ENCODE results near the gene LMNB1.
"Not testable (repeated sequence)": the region's sequence is repeated elsewhere in the genome, so short reads cannot be mapped to it uniquely, and the experiment has no call there.

Gene LMNB1

GRCh38 chr5:126831156-126831555 is 54.2 kb downstream of the LMNB1 start:
- no peak for DNase-seq

- DNase-seq: no peak
Observed at GRCh38 chr5:126836778-126837177, 59.8 kb downstream of the LMNB1 start.

- no peak for DNase-seq
Observed at GRCh38 chr5:126837242-126837641, 60.3 kb downstream of the LMNB1 start.

- DNase-seq: no peak
Observed at GRCh38 chr5:126837906-126838539, 61.1 kb downstream of the LMNB1 start.

GRCh38 chr5:126839407-126839806 is 62.5 kb downstream of the LMNB1 start:
- DNase-seq: not testable (repeated sequence)

- not testable (repeated sequence) for DNase-seq
Observed at GRCh38 chr5:126843375-126843774, 66.4 kb downstream of the LMNB1 start.

- DNase-seq: peak; percentile 48 to 56
Observed at GRCh38 chr5:126845470-126846070, 68.6 kb downstream of the LMNB1 start.

- DNase-seq: no peak
Observed at GRCh38 chr5:126846344-126846743, 69.4 kb downstream of the LMNB1 start.

GRCh38 chr5:126846744-126847455 is 70.0 kb downstream of the LMNB1 start:
- DNase-seq: no peak

- DNase-seq: no peak
Observed at GRCh38 chr5:126847456-126847820, 70.5 kb downstream of the LMNB1 start.

- no peak for DNase-seq
Observed at GRCh38 chr5:126847826-126848251, 70.9 kb downstream of the LMNB1 start.

- DNase-seq: no peak
Observed at GRCh38 chr5:126848253-126848652, 71.3 kb downstream of the LMNB1 start.

- DNase-seq: no peak
Observed at GRCh38 chr5:126849101-126849678, 72.3 kb downstream of the LMNB1 start.

GRCh38 chr5:126851501-126852011 is 74.6 kb downstream of the LMNB1 start:
- DNase-seq: peak; percentile 16 to 35

GRCh38 chr5:126852091-126852571 is 75.2 kb downstream of the LMNB1 start:
- peak; percentile 27 to 33 for DNase-seq

- no peak for DNase-seq
Observed at GRCh38 chr5:126852841-126853271, 75.9 kb downstream of the LMNB1 start.

GRCh38 chr5:126853541-126854307 is 76.8 kb downstream of the LMNB1 start:
- peak; percentile 58 to 68 for DNase-seq

GRCh38 chr5:126854526-126855110 is 77.7 kb downstream of the LMNB1 start:
- no peak for DNase-seq

GRCh38 chr5:126855266-126855665 is 78.3 kb downstream of the LMNB1 start:
- DNase-seq: no peak

GRCh38 chr5:126857472-126858410 is 80.8 kb downstream of the LMNB1 start:
- no peak for DNase-seq

GRCh38 chr5:126858441-126858840 is 81.5 kb downstream of the LMNB1 start:
- DNase-seq: no peak

Data from CD4-positive, alpha-beta T cell treated with Interleukin-1 beta for 1 hour (primary cell).